Stimulated activated memory B cell treated with anti-CD40 and anti-IgM and Interleukin-4, amounts not matched to agents 10 μg/mL and 1 μg/mL and 100 μg/mL, for 72 hours (primary cell): ENCODE measurements around the gene OR2B6.
A peak's percentile ranks its signal among the peaks of the same experiment; 100 is the strongest.
"Not testable (repeated sequence)": the region's sequence is repeated elsewhere in the genome, so short reads cannot be mapped to it uniquely, and the experiment has no call there.

Experiments
- ATAC-seq: fragments of 150-1000 bp; cut with Tn5 transposase; 2 replicates; pipeline ENCODE4 v1.10.0; 2021
- H3K27ac Mint-ChIP-seq: one replicate; pipeline ENCODE4 v1.8.0; 2022; ENCODE audit warnings: mild to moderate bottlenecking, mixed read lengths
- H3K27me3 Mint-ChIP-seq: one replicate; pipeline ENCODE4 v1.8.0; 2022; ENCODE audit warnings: mixed read lengths
- H3K36me3 Mint-ChIP-seq: one replicate; pipeline ENCODE4 v1.8.0; 2022; ENCODE audit warnings: mixed read lengths
- H3K4me1 Mint-ChIP-seq: one replicate; pipeline ENCODE4 v1.8.0; 2022; ENCODE audit warnings: mixed read lengths
- H3K4me3 Mint-ChIP-seq: one replicate; pipeline ENCODE4 v1.8.0; 2022; ENCODE audit warnings: mild to moderate bottlenecking, moderate library complexity, mixed read lengths
- H3K9me3 Mint-ChIP-seq: one replicate; pipeline ENCODE4 v1.8.0; 2022; ENCODE audit warnings: mixed read lengths

The OR2B6 gene

GRCh38 chr6:27956941-27957340 lies at the start of gene OR2B6:
OR2B6 (plus strand) TSS chr6:27957241; CDS start chr6:27957241, 0 bp downstream.
- H3K36me3 Mint-ChIP-seq, result no peaks in the 10 kb centered on the region
- no peak within 1 kb of the TSS for H3K4me3 Mint-ChIP-seq
- H3K27ac Mint-ChIP-seq, result no peak within 1 kb of the TSS
- no peaks in the 10 kb centered on the region for H3K4me1 Mint-ChIP-seq
- peaks cover 27% of the 10 kb centered on the region for H3K27me3 Mint-ChIP-seq
- no peak for ATAC-seq
- H3K9me3 Mint-ChIP-seq, result no peaks in the 10 kb centered on the region

DNA sequence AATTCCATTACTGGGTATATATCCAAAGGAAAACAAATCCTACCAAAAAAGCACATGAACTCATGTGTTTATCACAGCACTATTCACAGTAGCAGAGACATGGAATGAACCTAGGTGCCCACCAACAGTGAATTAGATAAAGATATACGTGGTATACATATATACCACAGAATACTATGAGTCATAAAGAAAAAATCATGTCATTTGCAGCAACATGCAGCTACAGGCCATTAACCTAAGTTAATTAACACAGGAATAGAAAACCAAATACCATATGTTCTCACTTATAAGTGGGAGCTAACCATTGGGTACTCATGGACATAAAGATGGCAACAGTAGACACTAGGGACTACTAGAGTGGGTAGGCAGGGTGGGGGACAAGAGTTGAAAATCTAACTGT lies 49.0 kb upstream of the OR2B6 start:
- H3K9me3 Mint-ChIP-seq, result no peaks in the 10 kb centered on the region
- H3K27me3 Mint-ChIP-seq, result peaks cover 5% of the 10 kb centered on the region
- H3K27ac Mint-ChIP-seq, result no peak overlapping the region
- H3K4me3 Mint-ChIP-seq, result no peak overlapping the region
- no peaks in the 10 kb centered on the region for H3K4me1 Mint-ChIP-seq
- ATAC-seq, result no peak
- H3K36me3 Mint-ChIP-seq, result no peaks in the 10 kb centered on the region

- no peaks in the 10 kb centered on the region for H3K9me3 Mint-ChIP-seq
- no peaks in the 10 kb centered on the region for H3K36me3 Mint-ChIP-seq
- H3K27me3 Mint-ChIP-seq, result peaks cover 14% of the 10 kb centered on the region
- ATAC-seq, result no peak
- H3K4me3 Mint-ChIP-seq, result no peak within 1 kb of the TSS
- no peak within 1 kb of the TSS for H3K27ac Mint-ChIP-seq
- H3K4me1 Mint-ChIP-seq, result no peaks in the 10 kb centered on the region
These were observed 45.0 kb upstream of the OR2B6 start, which contains the start of gene OR2B2 for GRCh38 chr6:27911956-27912446. OR2B2 (minus strand) TSS chr6:27912396; CDS start chr6:27912319, 77 bp downstream.

GRCh38 chr6:27922949-27923348 lies 34.1 kb upstream of the OR2B6 start:
- no peak overlapping the region for H3K27ac Mint-ChIP-seq
- H3K4me3 Mint-ChIP-seq, result no peak overlapping the region
- no peaks in the 10 kb centered on the region for H3K36me3 Mint-ChIP-seq
- H3K4me1 Mint-ChIP-seq, result no peaks in the 10 kb centered on the region
- H3K27me3 Mint-ChIP-seq, result peaks cover 9% of the 10 kb centered on the region
- ATAC-seq, result no peak
- H3K9me3 Mint-ChIP-seq, result no peaks in the 10 kb centered on the region

GRCh38 chr6:27924179-27924578 lies 32.9 kb upstream of the OR2B6 start:
- Mint-ChIP-seq H3K27me3 (peaks cover 17% of the 10 kb centered on the region), H3K36me3 (no peaks in the 10 kb centered on the region), H3K9me3 (no peaks in the 10 kb centered on the region), H3K27ac (no peak overlapping the region), H3K4me1 (no peaks in the 10 kb centered on the region), H3K4me3 (no peak overlapping the region)
- no peak for ATAC-seq

- not testable (repeated sequence) for H3K9me3 Mint-ChIP-seq, H3K4me1 Mint-ChIP-seq, H3K36me3 Mint-ChIP-seq, ATAC-seq, H3K27ac Mint-ChIP-seq, H3K4me3 Mint-ChIP-seq
- H3K27me3 Mint-ChIP-seq, result peaks cover 17% of the 10 kb centered on the region
These were observed 29.0 kb upstream of the OR2B6 start for GRCh38 chr6:27928041-27928440.

DNA sequence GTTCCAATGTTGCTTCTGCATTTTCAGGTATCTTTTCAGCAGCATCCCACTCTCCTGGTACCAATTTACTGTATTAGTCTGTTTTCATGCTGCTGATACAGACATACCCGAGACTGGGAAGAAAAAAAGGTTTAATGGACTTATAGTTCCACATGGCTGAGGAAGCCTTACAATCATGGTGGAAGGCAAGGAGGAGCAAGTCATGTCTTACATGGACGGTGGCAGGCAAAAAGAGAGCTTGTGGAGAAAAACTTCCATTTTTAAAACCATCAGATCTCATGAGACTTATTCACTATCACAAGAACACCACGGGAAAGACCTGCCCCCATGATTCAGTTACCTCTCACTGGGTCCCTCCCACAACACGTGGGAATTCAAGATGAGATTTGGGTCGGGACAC lies 27.1 kb upstream of the OR2B6 start:
- H3K4me3 Mint-ChIP-seq, H3K36me3 Mint-ChIP-seq, ATAC-seq, H3K4me1 Mint-ChIP-seq, H3K27ac Mint-ChIP-seq, H3K9me3 Mint-ChIP-seq: not testable (repeated sequence)
- H3K27me3 Mint-ChIP-seq, result peaks cover 17% of the 10 kb centered on the region

- H3K9me3 Mint-ChIP-seq, result peaks cover 7% of the 10 kb centered on the region
- peaks cover 8% of the 10 kb centered on the region for H3K36me3 Mint-ChIP-seq
- H3K4me3 Mint-ChIP-seq, result no peak overlapping the region
- peaks cover 17% of the 10 kb centered on the region for H3K27me3 Mint-ChIP-seq
- no peak for ATAC-seq
- H3K4me1 Mint-ChIP-seq, result no peaks in the 10 kb centered on the region
- no peak overlapping the region for H3K27ac Mint-ChIP-seq
These were observed 25.8 kb upstream of the OR2B6 start for GRCh38 chr6:27931209-27931608.

DNA sequence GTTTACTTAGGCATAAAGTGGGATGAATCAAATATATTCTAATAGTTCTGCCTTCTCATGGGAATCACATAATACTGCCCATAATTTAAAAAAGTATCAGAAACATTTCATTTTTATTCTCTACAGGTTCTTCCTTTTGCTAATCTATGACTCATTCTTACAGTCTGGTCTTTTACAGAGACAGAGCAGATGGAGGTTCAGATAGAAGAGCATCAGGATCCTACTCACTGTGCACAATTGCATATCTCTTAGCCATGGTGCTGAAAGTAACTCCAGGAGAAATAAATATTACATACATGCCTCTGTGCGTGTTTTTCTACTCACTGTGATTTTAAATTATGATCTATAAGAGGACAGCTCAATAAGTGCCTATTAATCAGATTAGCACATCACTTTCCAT lies 16.3 kb upstream of the OR2B6 start:
- Mint-ChIP-seq H3K4me1 (no peaks in the 10 kb centered on the region), H3K9me3 (peaks cover 3% of the 10 kb centered on the region), H3K27ac (no peak overlapping the region), H3K27me3 (peaks cover 51% of the 10 kb centered on the region), H3K4me3 (no peak overlapping the region), H3K36me3 (peaks cover 5% of the 10 kb centered on the region)
- ATAC-seq, result no peak

GRCh38 chr6:27943072-27943471 lies 14.0 kb upstream of the OR2B6 start:
- not testable (repeated sequence) for H3K36me3 Mint-ChIP-seq, ATAC-seq, H3K27ac Mint-ChIP-seq, H3K4me3 Mint-ChIP-seq, H3K4me1 Mint-ChIP-seq, H3K9me3 Mint-ChIP-seq
- peaks cover 42% of the 10 kb centered on the region for H3K27me3 Mint-ChIP-seq

GRCh38 chr6:27948237-27948636 lies 8.8 kb upstream of the OR2B6 start:
- H3K4me1 Mint-ChIP-seq, result no peaks in the 10 kb centered on the region
- H3K4me3 Mint-ChIP-seq, result no peak overlapping the region
- no peaks in the 10 kb centered on the region for H3K36me3 Mint-ChIP-seq
- no peak overlapping the region for H3K27ac Mint-ChIP-seq
- no peak for ATAC-seq
- no peaks in the 10 kb centered on the region for H3K9me3 Mint-ChIP-seq
- peaks cover 1% of the 10 kb centered on the region for H3K27me3 Mint-ChIP-seq

- Mint-ChIP-seq H3K4me3 (no peak overlapping the region), H3K9me3 (no peaks in the 10 kb centered on the region), H3K27me3 (peaks cover 14% of the 10 kb centered on the region), H3K27ac (no peak overlapping the region), H3K36me3 (no peaks in the 10 kb centered on the region), H3K4me1 (no peaks in the 10 kb centered on the region)
- no peak for ATAC-seq
These were observed 6.0 kb upstream of the OR2B6 start for GRCh38 chr6:27951040-27951439.

- Mint-ChIP-seq H3K36me3 (no peaks in the 10 kb centered on the region), H3K4me3 (no peak overlapping the region), H3K27me3 (peaks cover 27% of the 10 kb centered on the region), H3K27ac (no peak overlapping the region), H3K9me3 (no peaks in the 10 kb centered on the region), H3K4me1 (no peaks in the 10 kb centered on the region)
- no peak for ATAC-seq
These were observed 475 bp downstream of the OR2B6 start for GRCh38 chr6:27957516-27957915.

DNA sequence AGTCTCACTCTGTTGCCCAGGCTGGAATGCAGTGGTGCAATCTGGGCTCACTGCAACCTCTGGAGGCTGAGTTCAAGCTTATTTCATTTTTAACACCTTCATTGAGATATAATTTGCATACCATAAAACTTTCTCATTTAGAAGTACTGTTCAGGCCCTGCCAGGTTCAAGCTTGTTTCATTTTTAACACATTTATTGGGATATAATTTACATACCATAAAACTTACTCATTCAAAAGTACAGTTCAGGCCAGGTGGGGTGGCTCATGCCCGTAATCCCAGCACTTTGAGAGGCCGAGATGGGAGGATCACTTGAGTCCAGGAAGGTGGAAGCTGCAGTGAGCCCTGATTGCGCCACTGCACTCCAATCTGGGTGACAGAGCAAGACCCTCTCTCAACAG lies 5.5 kb downstream of the OR2B6 start:
- Mint-ChIP-seq H3K9me3 (peaks cover 2% of the 10 kb centered on the region), H3K27me3 (peaks cover 13% of the 10 kb centered on the region), H3K27ac (no peak overlapping the region), H3K4me3 (no peak overlapping the region), H3K36me3 (no peaks in the 10 kb centered on the region), H3K4me1 (peaks cover 16% of the 10 kb centered on the region)
- no peak for ATAC-seq

DNA sequence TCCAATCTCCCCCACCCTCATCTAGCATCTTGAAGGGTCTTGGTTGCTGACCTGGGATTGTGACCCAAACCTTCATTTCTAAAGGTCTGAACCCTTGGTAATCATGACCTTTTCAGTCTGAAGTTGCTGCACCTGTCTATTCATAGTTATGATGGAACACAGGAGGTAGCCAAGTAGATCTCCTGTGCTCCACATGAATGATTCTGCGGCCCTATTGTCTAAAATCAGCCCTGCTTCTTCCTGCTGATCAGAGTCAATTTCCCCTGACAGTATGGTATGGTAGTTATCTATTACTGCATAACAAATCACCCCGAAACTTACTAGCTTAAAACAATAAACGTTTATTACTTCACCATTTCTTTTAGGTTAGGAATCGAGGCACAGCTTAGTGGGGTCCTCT lies 9.0 kb downstream of the OR2B6 start:
- Mint-ChIP-seq H3K4me1 (peaks cover 16% of the 10 kb centered on the region), H3K4me3 (no peak overlapping the region), H3K27ac (peak overlapping the region; percentile 73), H3K9me3 (peaks cover 5% of the 10 kb centered on the region), H3K36me3 (peaks cover 4% of the 10 kb centered on the region), H3K27me3 (no peaks in the 10 kb centered on the region)
- ATAC-seq, result peak; percentile 78

DNA sequence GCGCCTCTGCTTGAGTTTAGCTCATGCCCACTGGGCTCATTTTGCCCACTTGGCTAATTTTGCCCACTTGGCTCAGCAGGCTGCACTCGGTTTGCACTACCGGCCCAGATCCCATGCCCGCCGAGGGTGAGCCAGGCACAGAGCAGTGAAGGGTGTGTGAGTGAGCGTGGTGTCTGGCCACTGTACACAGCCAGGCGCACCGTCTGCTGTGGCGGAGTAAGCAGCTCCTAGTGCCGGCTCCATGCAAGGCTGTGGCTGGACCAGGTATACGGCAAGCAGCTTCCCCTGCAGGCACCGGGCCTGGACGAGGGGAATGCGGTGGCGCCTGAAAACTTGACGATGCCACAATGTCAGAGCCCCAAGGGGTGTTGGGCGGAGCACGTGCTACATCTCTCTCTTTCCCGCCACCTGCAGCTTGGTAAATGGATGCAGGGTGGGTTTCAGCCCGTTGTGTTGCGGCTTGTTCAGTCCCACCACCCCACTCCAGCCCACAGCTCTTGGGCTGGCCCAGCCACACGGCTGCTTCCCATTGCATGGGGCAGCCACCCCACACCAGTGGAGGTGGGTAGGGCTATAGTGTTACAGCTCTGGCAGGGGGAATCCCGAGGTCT lies 9.9 kb downstream of the OR2B6 start:
- peaks cover 5% of the 10 kb centered on the region for H3K9me3 Mint-ChIP-seq

More for the DNA sequence above, 9.9 kb downstream of the OR2B6 start:
- ATAC-seq, result no peak
- Mint-ChIP-seq H3K27me3 (no peaks in the 10 kb centered on the region), H3K36me3 (peaks cover 4% of the 10 kb centered on the region), H3K4me1 (peaks cover 16% of the 10 kb centered on the region), H3K4me3 (no peak overlapping the region), H3K27ac (peak overlapping the region; percentile 73)
